ENCODE results near the gene ABCB9. TPM values are rescaled to one million over a fixed set of nuclear protein-coding genes. Genes with fewer than 3 reads are reported as not detected.
A peak's percentile ranks its signal among the peaks of the same experiment; 100 is the strongest.

Gene ABCB9
- total RNA-seq, 1 donor from 2014 or later = 19.6 TPM

DNA sequence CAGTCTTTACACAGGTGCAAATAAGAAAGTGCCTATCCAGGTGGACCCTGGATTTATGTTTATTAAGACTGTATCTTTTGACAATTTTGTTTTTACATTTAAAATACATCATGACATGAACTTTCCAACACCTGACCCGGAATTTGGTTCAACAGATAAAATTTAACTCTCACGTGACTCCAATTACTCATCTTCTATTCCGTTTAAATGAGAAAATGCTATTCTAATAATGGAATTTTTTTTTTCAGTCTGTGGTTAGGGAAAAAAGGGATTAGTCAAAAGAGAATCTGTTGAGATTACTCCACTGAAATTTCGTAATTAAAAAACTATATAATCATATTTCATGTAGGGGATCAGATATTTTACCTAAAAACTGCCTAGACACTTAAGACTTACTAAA is 81.4 kb downstream of the ABCB9 start:
- Histone ChIP-seq H3K4me1 (peaks cover 7 to 32% of the 10 kb centered on the region in 2 donors), H3K36me3 (no peaks in the 10 kb centered on the region), H3K27ac (no peak overlapping the region), H3K9me3 (no peaks in the 10 kb centered on the region), H3K4me3 (no peak overlapping the region), H3K27me3 (no peaks in the 10 kb centered on the region)
- intact Hi-C loops (cut with DNase I) = no loop called here
- DNase-seq (ENCODE audit: low spot score in 2 of 2) = no peak
- TF ChIP-seq, protein P1, sequence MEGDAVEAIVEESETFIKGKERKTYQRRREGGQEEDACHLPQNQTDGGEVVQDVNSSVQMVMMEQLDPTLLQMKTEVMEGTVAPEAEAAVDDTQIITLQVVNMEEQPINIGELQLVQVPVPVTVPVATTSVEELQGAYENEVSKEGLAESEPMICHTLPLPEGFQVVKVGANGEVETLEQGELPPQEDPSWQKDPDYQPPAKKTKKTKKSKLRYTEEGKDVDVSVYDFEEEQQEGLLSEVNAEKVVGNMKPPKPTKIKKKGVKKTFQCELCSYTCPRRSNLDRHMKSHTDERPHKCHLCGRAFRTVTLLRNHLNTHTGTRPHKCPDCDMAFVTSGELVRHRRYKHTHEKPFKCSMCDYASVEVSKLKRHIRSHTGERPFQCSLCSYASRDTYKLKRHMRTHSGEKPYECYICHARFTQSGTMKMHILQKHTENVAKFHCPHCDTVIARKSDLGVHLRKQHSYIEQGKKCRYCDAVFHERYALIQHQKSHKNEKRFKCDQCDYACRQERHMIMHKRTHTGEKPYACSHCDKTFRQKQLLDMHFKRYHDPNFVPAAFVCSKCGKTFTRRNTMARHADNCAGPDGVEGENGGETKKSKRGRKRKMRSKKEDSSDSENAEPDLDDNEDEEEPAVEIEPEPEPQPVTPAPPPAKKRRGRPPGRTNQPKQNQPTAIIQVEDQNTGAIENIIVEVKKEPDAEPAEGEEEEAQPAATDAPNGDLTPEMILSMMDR (IDR thresholded peaks at IDR 0.05) = no peak

DNA sequence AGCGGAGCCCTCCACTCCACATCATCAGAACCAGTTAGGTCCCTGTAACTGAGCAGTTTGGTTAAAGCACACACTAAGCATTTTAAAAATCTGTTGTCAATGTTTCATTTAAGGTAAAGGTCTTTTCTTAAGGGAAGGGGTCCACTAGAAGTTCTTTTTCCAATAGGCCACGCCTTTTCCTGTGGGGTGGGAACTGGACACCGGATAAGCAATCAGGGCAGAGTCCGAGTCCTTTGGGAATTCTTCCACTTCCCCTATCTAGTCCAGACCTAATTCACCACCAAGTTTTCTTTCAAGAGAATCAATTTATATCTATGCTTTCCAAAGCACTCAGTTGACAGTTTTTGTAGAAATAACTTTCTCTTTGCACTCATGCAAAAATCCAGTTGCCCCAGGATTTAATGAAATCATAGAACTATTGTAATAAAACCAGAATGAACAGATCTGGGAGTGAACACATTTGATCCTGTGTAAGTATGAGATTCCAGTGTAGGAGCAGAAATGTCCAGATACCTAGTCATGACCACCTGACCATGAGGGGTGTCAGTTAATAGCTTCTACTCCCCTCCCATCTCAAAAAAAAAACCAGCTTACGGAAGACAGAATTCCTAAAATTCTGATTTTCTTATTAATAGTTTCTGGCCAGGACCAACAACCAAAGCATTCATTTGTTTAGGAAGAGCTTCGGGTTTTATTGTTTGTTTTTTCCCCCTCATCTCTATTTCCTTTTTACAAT is 82.0 kb downstream of the ABCB9 start:
- TF ChIP-seq, protein P1 (IDR thresholded peaks at IDR 0.05) = no peak
- H3K27ac ChIP-seq = no peak overlapping the region
- H3K9me3 ChIP-seq = no peaks in the 10 kb centered on the region
- H3K4me1 ChIP-seq = peaks cover 6 to 28% of the 10 kb centered on the region in 2 donors
- no peak overlapping the region for H3K4me3 ChIP-seq
- no peaks in the 10 kb centered on the region for H3K27me3 ChIP-seq
- peak in 1 of 2 donors; percentile 11 for DNase-seq (ENCODE audit: low spot score in 2 of 2)
- intact Hi-C loops (cut with DNase I) = no loop called here
- no peaks in the 10 kb centered on the region for H3K36me3 ChIP-seq

DNA sequence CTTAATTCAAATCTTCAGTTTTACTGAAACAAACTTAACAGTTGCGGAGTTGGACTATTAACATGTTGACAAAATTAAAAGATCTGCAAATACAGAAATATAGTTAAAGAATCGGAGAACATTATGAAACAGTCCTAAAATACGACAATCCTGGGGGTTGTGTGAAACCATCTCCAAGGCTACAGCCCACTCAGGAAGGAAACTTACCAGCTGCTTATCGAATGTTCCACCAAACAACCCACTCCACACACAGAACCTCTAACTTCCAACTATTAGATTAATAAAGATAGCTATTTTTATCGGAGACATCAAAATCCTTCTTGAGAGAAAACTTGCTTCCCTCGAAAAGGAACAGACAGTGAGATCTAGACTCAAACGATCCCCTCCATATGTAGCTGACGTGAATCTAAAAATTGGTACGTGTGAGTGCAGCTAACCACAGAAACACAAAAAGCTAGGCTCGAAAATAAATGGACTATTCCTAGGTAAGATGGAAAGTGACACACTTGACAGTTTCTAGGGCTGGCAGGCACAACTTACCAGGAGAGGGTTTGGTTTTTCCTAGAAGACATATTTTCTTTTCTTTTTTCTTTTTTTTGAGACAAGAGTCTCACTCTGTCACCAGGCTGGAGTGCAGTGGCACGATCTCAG is 83.2 kb downstream of the ABCB9 start:
- no peak overlapping the region for H3K27ac ChIP-seq
- no peaks in the 10 kb centered on the region for H3K9me3 ChIP-seq
- H3K27me3 ChIP-seq = no peaks in the 10 kb centered on the region
- peak in 1 of 2 donors; percentile 5 for DNase-seq (ENCODE audit: low spot score in 2 of 2)
- no peaks in the 10 kb centered on the region for H3K36me3 ChIP-seq
- H3K4me3 ChIP-seq = no peak overlapping the region
- TF ChIP-seq, protein P1 (IDR thresholded peaks at IDR 0.05) = no peak
- intact Hi-C loops (cut with DNase I) = no loop called here
- peaks cover 0 to 15% of the 10 kb centered on the region in 2 donors for H3K4me1 ChIP-seq

DNA sequence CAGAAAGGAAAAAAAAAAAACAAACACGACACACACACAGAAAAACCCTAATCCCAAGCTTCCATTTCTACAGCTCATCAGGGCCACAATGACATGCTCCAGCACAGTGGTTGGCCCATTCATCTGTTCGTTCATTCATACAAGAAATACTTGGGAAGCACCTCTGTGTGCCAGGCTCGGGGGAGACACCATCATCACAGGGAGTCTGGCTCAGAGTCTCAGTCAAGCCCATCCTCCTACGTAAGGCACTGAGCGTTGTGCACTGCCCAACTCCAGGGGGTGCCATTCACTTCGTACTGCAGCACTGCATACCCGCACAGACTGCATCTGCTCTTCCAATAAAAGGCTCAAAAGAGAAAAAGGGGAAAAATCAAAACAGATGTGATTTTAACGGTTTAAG is 85.6 kb downstream of the ABCB9 start:
- intact Hi-C loops (cut with DNase I) = no loop called here
- Histone ChIP-seq H3K27me3 (no peaks in the 10 kb centered on the region), H3K4me3 (no peak overlapping the region), H3K36me3 (no peaks in the 10 kb centered on the region), H3K9me3 (no peaks in the 10 kb centered on the region), H3K27ac (peak overlapping the region in 1 of 2 donors; percentile 65), H3K4me1 (peaks cover 0 to 7% of the 10 kb centered on the region in 2 donors)
- TF ChIP-seq, protein P1 (IDR thresholded peaks at IDR 0.05) = peak in 1 of 3 experiments; percentile 44
- peak in 1 of 2 donors; percentile 67 for DNase-seq (ENCODE audit: low spot score in 2 of 2)

DNA sequence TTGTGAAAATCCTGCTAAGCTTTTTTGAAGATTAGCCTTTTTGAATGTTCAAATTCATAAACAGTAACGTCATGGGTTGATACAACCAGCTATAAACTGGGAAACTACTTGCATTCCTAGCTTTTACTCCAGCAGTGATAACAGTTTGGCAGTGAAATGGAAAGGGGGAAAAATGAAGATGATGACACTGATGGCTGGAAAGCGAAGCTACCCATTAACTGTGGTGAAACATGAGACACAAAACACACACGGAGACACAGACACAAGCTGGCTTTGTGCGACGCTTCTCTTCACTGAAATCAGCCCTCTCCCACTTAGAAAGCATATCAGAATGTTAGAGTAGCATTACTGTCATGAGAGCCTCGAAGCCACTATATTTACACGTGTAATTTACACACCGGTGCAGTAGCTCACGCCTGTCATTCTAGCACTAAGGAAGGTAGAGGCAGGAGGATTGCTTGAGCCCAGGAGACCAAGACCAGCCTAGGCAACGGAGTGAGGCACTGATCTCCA is 86.1 kb downstream of the ABCB9 start:
- intact Hi-C loops (cut with DNase I) = no loop called here
- peak in 1 of 2 donors; percentile 35 for DNase-seq (ENCODE audit: low spot score in 2 of 2)
- Histone ChIP-seq H3K4me1 (peaks cover 0 to 7% of the 10 kb centered on the region in 2 donors), H3K36me3 (no peaks in the 10 kb centered on the region), H3K4me3 (no peak overlapping the region), H3K9me3 (no peaks in the 10 kb centered on the region), H3K27ac (peak overlapping the region in 1 of 2 donors; percentile 65), H3K27me3 (no peaks in the 10 kb centered on the region)
- TF ChIP-seq, protein P1 (IDR thresholded peaks at IDR 0.05) = no peak

Other genes starting within 250 kb of the ABCB9 start
- not detected for gene HCAR3, start 249.7 kb downstream of the ABCB9 start, total RNA-seq
- not detected for gene HCAR1, start 235.6 kb downstream of the ABCB9 start, total RNA-seq
- gene DENR, start 213.6 kb downstream of the ABCB9 start, total RNA-seq = 12.2 TPM
- not detected for gene CCDC62, start 191.9 kb downstream of the ABCB9 start, total RNA-seq
- 98.7 TPM for gene HIP1R, start 131.0 kb downstream of the ABCB9 start, total RNA-seq
- gene VPS37B, start 70.3 kb downstream of the ABCB9 start, total RNA-seq = 31.8 TPM
- gene OGFOD2, start 8.8 kb upstream of the ABCB9 start, total RNA-seq = 19.6 TPM
- gene ARL6IP4, start 14.2 kb upstream of the ABCB9 start, total RNA-seq = 197 TPM
- gene PITPNM2, start 184.6 kb upstream of the ABCB9 start, total RNA-seq = 8.4 TPM